ENCODE data around the gene PI4KA. TPM values are rescaled to one million over a fixed set of nuclear protein-coding genes. Genes with fewer than 3 reads are reported as not detected.

Gene PI4KA
- total and polyA plus RNA-seq, 4 donors: 19.4 to 47.5 (median 36.3) TPM

DNA sequence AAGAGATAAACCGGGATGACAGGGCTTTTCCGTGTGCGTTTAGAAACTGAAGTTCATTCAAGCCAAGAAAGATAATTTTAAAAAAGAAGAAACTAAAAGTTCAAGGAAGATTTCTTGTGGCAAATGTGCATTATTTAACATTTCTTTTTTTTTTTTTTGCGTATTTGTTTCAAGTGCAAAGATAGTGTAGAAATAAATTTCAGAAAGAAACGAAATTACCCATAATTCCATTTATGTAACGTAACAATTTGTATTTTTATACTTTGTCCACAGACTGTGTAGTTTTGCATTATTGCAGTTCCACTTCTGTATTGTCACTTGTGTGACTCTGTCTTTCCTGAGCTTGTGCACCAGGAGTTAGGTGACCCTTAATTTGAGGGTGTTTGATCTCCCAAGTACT is 24.2 kb upstream of the PI4KA start:
- no peak for DNase-seq (ENCODE audit: low spot score)

More for the DNA sequence above, 24.2 kb upstream of the PI4KA start:
- H3K36me3 ChIP-seq (ENCODE audit: control insufficient read depth in 4 of 4, insufficient read depth in 3 of 4, low read depth in 1 of 4, low read length in 3 of 4): peaks cover 5 to 23% (median 19%) of the 10 kb centered on the region in 4 donors
- WGBS: 79% methylated on average over 6 of the region's 6 CpGs
- H3K27me3 ChIP-seq (ENCODE audit: control insufficient read depth in 4 of 4, insufficient read depth in 4 of 4, low read length in 3 of 4): no peaks in the 10 kb centered on the region
- H3K4me1 ChIP-seq (ENCODE audit: control insufficient read depth in 4 of 4, insufficient read depth in 4 of 4, low read length in 3 of 4): peaks cover 8 to 25% (median 19%) of the 10 kb centered on the region in 4 donors
- TF ChIP-seq, protein P1, sequence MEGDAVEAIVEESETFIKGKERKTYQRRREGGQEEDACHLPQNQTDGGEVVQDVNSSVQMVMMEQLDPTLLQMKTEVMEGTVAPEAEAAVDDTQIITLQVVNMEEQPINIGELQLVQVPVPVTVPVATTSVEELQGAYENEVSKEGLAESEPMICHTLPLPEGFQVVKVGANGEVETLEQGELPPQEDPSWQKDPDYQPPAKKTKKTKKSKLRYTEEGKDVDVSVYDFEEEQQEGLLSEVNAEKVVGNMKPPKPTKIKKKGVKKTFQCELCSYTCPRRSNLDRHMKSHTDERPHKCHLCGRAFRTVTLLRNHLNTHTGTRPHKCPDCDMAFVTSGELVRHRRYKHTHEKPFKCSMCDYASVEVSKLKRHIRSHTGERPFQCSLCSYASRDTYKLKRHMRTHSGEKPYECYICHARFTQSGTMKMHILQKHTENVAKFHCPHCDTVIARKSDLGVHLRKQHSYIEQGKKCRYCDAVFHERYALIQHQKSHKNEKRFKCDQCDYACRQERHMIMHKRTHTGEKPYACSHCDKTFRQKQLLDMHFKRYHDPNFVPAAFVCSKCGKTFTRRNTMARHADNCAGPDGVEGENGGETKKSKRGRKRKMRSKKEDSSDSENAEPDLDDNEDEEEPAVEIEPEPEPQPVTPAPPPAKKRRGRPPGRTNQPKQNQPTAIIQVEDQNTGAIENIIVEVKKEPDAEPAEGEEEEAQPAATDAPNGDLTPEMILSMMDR (IDR thresholded peaks at IDR 0.05; ENCODE audit: low read depth, low read length, missing input control): no peak
- TF ChIP-seq, protein P2, sequence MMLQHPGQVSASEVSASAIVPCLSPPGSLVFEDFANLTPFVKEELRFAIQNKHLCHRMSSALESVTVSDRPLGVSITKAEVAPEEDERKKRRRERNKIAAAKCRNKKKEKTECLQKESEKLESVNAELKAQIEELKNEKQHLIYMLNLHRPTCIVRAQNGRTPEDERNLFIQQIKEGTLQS (IDR thresholded peaks at IDR 0.05): no peak
- TF ChIP-seq JUND (IDR thresholded peaks at IDR 0.05) (no peak), TAF1 (conservative IDR thresholded peaks at IDR 0.05) (no peak), EGR1 (IDR thresholded peaks at IDR 0.05; ENCODE audit: low read depth in 2 of 2) (no peak), FOXA2 (IDR thresholded peaks at IDR 0.05) (no peak), YY1 (IDR thresholded peaks at IDR 0.05) (no peak), GABPA (IDR thresholded peaks at IDR 0.05 in 1 of 2, conservative IDR thresholded peaks at IDR 0.05 in 1 of 2) (no peak), RAD21 (IDR thresholded peaks at IDR 0.05) (no peak), HNF4A (conservative IDR thresholded peaks at IDR 0.05) (no peak), RXRA (IDR thresholded peaks at IDR 0.05) (no peak), HNF4G (IDR thresholded peaks at IDR 0.05) (no peak), SP1 (IDR thresholded peaks at IDR 0.05) (no peak), NR2F2 (IDR thresholded peaks at IDR 0.05) (no peak), FOXA1 (IDR thresholded peaks at IDR 0.05) (no peak)
- TF ChIP-seq, protein P3, sequence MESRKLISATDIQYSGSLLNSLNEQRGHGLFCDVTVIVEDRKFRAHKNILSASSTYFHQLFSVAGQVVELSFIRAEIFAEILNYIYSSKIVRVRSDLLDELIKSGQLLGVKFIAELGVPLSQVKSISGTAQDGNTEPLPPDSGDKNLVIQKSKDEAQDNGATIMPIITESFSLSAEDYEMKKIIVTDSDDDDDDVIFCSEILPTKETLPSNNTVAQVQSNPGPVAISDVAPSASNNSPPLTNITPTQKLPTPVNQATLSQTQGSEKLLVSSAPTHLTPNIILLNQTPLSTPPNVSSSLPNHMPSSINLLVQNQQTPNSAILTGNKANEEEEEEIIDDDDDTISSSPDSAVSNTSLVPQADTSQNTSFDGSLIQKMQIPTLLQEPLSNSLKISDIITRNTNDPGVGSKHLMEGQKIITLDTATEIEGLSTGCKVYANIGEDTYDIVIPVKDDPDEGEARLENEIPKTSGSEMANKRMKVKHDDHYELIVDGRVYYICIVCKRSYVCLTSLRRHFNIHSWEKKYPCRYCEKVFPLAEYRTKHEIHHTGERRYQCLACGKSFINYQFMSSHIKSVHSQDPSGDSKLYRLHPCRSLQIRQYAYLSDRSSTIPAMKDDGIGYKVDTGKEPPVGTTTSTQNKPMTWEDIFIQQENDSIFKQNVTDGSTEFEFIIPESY (IDR thresholded peaks at IDR 0.05): no peak
- TF ChIP-seq, protein P4, sequence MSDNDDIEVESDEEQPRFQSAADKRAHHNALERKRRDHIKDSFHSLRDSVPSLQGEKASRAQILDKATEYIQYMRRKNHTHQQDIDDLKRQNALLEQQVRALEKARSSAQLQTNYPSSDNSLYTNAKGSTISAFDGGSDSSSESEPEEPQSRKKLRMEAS (IDR thresholded peaks at IDR 0.05): no peak
- TF ChIP-seq, protein P5, sequence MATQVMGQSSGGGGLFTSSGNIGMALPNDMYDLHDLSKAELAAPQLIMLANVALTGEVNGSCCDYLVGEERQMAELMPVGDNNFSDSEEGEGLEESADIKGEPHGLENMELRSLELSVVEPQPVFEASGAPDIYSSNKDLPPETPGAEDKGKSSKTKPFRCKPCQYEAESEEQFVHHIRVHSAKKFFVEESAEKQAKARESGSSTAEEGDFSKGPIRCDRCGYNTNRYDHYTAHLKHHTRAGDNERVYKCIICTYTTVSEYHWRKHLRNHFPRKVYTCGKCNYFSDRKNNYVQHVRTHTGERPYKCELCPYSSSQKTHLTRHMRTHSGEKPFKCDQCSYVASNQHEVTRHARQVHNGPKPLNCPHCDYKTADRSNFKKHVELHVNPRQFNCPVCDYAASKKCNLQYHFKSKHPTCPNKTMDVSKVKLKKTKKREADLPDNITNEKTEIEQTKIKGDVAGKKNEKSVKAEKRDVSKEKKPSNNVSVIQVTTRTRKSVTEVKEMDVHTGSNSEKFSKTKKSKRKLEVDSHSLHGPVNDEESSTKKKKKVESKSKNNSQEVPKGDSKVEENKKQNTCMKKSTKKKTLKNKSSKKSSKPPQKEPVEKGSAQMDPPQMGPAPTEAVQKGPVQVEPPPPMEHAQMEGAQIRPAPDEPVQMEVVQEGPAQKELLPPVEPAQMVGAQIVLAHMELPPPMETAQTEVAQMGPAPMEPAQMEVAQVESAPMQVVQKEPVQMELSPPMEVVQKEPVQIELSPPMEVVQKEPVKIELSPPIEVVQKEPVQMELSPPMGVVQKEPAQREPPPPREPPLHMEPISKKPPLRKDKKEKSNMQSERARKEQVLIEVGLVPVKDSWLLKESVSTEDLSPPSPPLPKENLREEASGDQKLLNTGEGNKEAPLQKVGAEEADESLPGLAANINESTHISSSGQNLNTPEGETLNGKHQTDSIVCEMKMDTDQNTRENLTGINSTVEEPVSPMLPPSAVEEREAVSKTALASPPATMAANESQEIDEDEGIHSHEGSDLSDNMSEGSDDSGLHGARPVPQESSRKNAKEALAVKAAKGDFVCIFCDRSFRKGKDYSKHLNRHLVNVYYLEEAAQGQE (IDR thresholded peaks at IDR 0.05): no peak
- no peaks in the 10 kb centered on the region for H3K9me3 ChIP-seq (ENCODE audit: control insufficient read depth in 4 of 4, low read length in 3 of 4)
- H3K4me3 ChIP-seq (ENCODE audit: low read depth in 1 of 3, low read length in 3 of 3): no peak overlapping the region
- no peak overlapping the region for H3K27ac ChIP-seq (ENCODE audit: low read depth in 1 of 2, low read length in 2 of 2)
- H3K9ac ChIP-seq (ENCODE audit: low read depth in 1 of 2, low read length in 2 of 2): no peak overlapping the region

All from liver (tissue), 9 donors.